Measurements from ENCODE around the gene EYS.

DNA sequence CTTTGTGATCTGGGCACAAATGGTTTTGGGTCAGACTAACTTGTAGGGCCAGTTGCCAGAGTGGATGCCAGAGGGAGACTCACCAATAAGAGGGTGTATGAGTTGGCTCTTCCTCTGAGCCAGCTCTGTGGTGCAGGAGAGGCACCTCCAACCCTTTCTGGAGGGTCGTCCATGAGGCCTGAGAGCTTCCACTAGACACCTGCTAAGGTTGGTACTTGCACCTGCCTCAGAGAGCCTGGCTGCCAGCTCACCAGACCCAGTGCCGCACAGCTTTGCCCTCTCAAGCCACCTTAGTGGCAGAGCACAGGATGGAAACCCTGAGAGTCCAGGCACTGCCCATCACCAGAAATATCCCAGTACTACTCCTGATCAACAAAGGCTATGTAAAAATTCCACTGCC, 504.3 kb downstream of the EYS start:
- no peak for TF ChIP-seq POLR2AphosphoS5 (IDR thresholded peaks at IDR 0.05; ENCODE audit: low read depth, low read length)
- no peak for TF ChIP-seq TAF1 (IDR thresholded peaks at IDR 0.05; ENCODE audit: borderline replicate concordance, insufficient read depth, low read length)
